ENCODE data around the gene SPDL1.

DNA sequence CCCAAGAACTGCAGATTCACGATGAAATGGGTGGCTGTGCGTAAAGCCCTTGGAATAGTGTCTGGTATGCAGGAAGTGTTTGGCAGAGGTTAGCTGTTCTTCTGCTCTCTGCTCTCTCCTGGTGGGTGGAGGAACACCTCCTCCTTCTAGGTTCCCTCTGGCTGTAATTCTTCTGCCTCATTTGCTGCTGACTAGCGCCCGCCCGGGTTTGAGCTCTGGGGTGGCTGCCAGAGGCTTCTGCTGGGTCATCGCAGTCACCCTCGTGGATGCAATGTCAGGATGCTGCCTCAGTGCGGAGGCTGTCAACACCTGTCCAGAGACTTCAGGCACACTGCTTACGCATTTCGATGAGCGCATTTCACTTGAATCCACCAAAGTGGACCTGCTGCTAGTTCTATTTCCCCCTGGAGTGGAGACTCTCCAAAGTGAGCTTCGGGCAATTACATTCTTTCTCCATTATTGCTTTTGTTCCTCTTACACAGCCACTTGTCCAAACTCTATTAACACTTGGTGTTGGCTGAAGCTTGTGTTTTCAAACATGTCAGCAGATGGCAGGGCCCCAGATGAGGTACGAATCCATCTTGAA, 65.2 kb downstream of the SPDL1 start:
- TF ChIP-seq CTCF (IDR thresholded peaks at IDR 0.05; ENCODE audit: poor library complexity) (no peak), EZH2 (IDR thresholded peaks at IDR 0.05; ENCODE audit: borderline replicate concordance) (no peak)

Measured in hepatocyte (in vitro differentiated cells).